GM19324 (cell line): ENCODE data around the gene HARS1.
"Not testable (repeated sequence)": the region's sequence is repeated elsewhere in the genome, so short reads cannot be mapped to it uniquely, and the experiment has no call there.

Source experiments
- ATAC-seq: cut with Tn5 transposase; IDR thresholded peaks from one replicate; pipeline ENCODE4 v1.9.1; 2021; ENCODE audit warnings: mild to moderate bottlenecking, moderate library complexity; ENCODE audit not compliant: unreplicated experiment, low FRiP score

Gene HARS1

GRCh38 chr5:140677947-140678346, 13.2 kb downstream of the HARS1 start:
- peak; percentile 62 for ATAC-seq

GRCh38 chr5:140674629-140675028, 16.5 kb downstream of the HARS1 start:
- ATAC-seq = no peak

- no peak for ATAC-seq
Measured at GRCh38 chr5:140674211-140674610, 17.0 kb downstream of the HARS1 start.

- no peak for ATAC-seq
Measured at GRCh38 chr5:140673187-140673976, 17.8 kb downstream of the HARS1 start, which contains the start of gene DND1. TSS of gene DND1 (minus strand) at chr5:140673576. CDS start at chr5:140673542, 34 bp downstream.

- ATAC-seq = no peak
Measured at GRCh38 chr5:140672455-140673186, 18.5 kb downstream of the HARS1 start.

- no peak for ATAC-seq
Measured at GRCh38 chr5:140671472-140672125, 19.6 kb downstream of the HARS1 start.

- ATAC-seq = not testable (repeated sequence)
Measured at GRCh38 chr5:140671035-140671434, 20.1 kb downstream of the HARS1 start.

GRCh38 chr5:140664359-140665119, 26.6 kb downstream of the HARS1 start, which contains the start of gene WDR55:
TSS of gene WDR55 (plus strand) at chr5:140664904. CDS start at chr5:140664913, 9 bp downstream.
- peak; percentile 97 for ATAC-seq

- no peak for ATAC-seq
Measured at GRCh38 chr5:140664030-140664358, 27.2 kb downstream of the HARS1 start.

- not testable (repeated sequence) for ATAC-seq
Measured at GRCh38 chr5:140660371-140660770, 30.8 kb downstream of the HARS1 start.

GRCh38 chr5:140658870-140659269, 32.3 kb downstream of the HARS1 start:
- no peak for ATAC-seq

GRCh38 chr5:140647042-140647419, 44.1 kb downstream of the HARS1 start:
- peak; percentile 21 for ATAC-seq

- ATAC-seq = no peak
Measured at GRCh38 chr5:140642718-140643117, 48.5 kb downstream of the HARS1 start.

GRCh38 chr5:140641716-140642115, 49.5 kb downstream of the HARS1 start:
- ATAC-seq = no peak

- peak; percentile 93 for ATAC-seq
Measured at GRCh38 chr5:140639148-140639981, 51.8 kb downstream of the HARS1 start, which contains the start of gene TMCO6. TSS of gene TMCO6 (plus strand) at chr5:140639451. CDS start at chr5:140639528, 77 bp downstream.

- not testable (repeated sequence) for ATAC-seq
Measured at GRCh38 chr5:140638898-140639147, 52.3 kb downstream of the HARS1 start.

- ATAC-seq = no peak
Measured at GRCh38 chr5:140637371-140638100, 53.6 kb downstream of the HARS1 start.

- ATAC-seq = no peak
Measured at GRCh38 chr5:140635291-140636257, 55.6 kb downstream of the HARS1 start.
